HEK293 (cell line): ENCODE results near the gene DAGLB.

ENCODE experiments used
- GLI4 ChIP-seq: fragments of 450-650 bp; formaldehyde crosslinking; IDR thresholded peaks from 2 replicates; pipeline ENCODE4 v1.5.1; 2016; ENCODE audit warnings: missing biosample characterization, missing genetic modification characterization
- KLF17 ChIP-seq: fragments of 450-650 bp; formaldehyde crosslinking; IDR thresholded peaks from 2 replicates; pipeline ENCODE4 v1.5.1; 2016; ENCODE audit warnings: missing biosample characterization, missing genetic modification characterization
- OSR2 ChIP-seq: fragments of 450-650 bp; formaldehyde crosslinking; IDR thresholded peaks from 2 replicates; pipeline ENCODE4 v1.5.1; 2016; ENCODE audit warnings: missing biosample characterization, missing genetic modification characterization
- SETDB1 ChIP-seq: IDR thresholded peaks from one replicate; pipeline ENCODE4 v1.6.1; 2017; ENCODE audit warnings: mild to moderate bottlenecking, low read length, moderate library complexity, mixed read lengths; ENCODE audit not compliant: insufficient read length
- TRIM28 ChIP-seq: IDR thresholded peaks from 2 replicates; pipeline ENCODE4 v1.6.1; 2011; ENCODE audit warnings: low read length, control low read depth, borderline replicate concordance
- ZBTB11 ChIP-seq: fragments of 450-650 bp; formaldehyde crosslinking; conservative IDR thresholded peaks from 2 replicates; pipeline ENCODE4 v1.5.1; 2016; ENCODE audit warnings: low read depth, missing biosample characterization, missing genetic modification characterization
- ZBTB7A ChIP-seq: fragments of 450-650 bp; formaldehyde crosslinking; IDR thresholded peaks from 2 replicates; pipeline ENCODE4 v1.5.1; 2016; ENCODE audit warnings: low read depth, missing biosample characterization, missing genetic modification characterization
- ZFP37 ChIP-seq: fragments of 450-650 bp; formaldehyde crosslinking; IDR thresholded peaks from 2 replicates; pipeline ENCODE4 v1.5.1; 2016; ENCODE audit warnings: missing biosample characterization, missing genetic modification characterization
- ZFP69B ChIP-seq: fragments of 450-650 bp; formaldehyde crosslinking; IDR thresholded peaks from 2 replicates; pipeline ENCODE4 v1.5.1; 2016; ENCODE audit warnings: missing biosample characterization, missing genetic modification characterization
- ZNF121 ChIP-seq: fragments of 450-650 bp; formaldehyde crosslinking; IDR thresholded peaks from 2 replicates; pipeline ENCODE4 v1.5.1; 2016; ENCODE audit warnings: missing biosample characterization, missing genetic modification characterization
- ZNF214 ChIP-seq: fragments of 450-650 bp; formaldehyde crosslinking; IDR thresholded peaks from 2 replicates; pipeline ENCODE4 v1.5.1; 2017; ENCODE audit warnings: missing biosample characterization, mild to moderate bottlenecking, missing genetic modification characterization, borderline replicate concordance
- ZNF221 ChIP-seq: fragments of 450-650 bp; formaldehyde crosslinking; IDR thresholded peaks from 2 replicates; pipeline ENCODE4 v1.5.1; 2017; ENCODE audit warnings: missing biosample characterization, missing genetic modification characterization, borderline replicate concordance
- ZNF248 ChIP-seq: fragments of 450-650 bp; formaldehyde crosslinking; IDR thresholded peaks from 2 replicates; pipeline ENCODE4 v1.5.1; 2017; ENCODE audit warnings: missing biosample characterization, missing genetic modification characterization
- ZNF266 ChIP-seq: fragments of 450-650 bp; formaldehyde crosslinking; IDR thresholded peaks from 2 replicates; pipeline ENCODE4 v1.5.1; 2016; ENCODE audit warnings: missing biosample characterization, missing genetic modification characterization, low read depth
- ZNF292 ChIP-seq: fragments of 450-650 bp; formaldehyde crosslinking; IDR thresholded peaks from 2 replicates; pipeline ENCODE4 v1.5.1; 2016; ENCODE audit warnings: low read depth, missing biosample characterization, missing genetic modification characterization, borderline replicate concordance
- ZNF335 ChIP-seq: fragments of 450-650 bp; formaldehyde crosslinking; conservative IDR thresholded peaks from 2 replicates; pipeline ENCODE4 v1.5.1; 2016; ENCODE audit warnings: missing biosample characterization, missing genetic modification characterization
- ZNF354C ChIP-seq: fragments of 450-650 bp; formaldehyde crosslinking; IDR thresholded peaks from 2 replicates; pipeline ENCODE4 v1.5.1; 2016; ENCODE audit warnings: missing biosample characterization, missing genetic modification characterization, low read depth, borderline replicate concordance
- ZNF366 ChIP-seq: fragments of 450-650 bp; formaldehyde crosslinking; conservative IDR thresholded peaks from 2 replicates; pipeline ENCODE4 v1.5.1; 2016; ENCODE audit warnings: missing biosample characterization, missing genetic modification characterization
- ZNF37A ChIP-seq: fragments of 450-650 bp; IDR thresholded peaks from 2 replicates; pipeline ENCODE4 v1.5.1; 2018; ENCODE audit warnings: missing biosample characterization, missing genetic modification characterization
- ZNF404 ChIP-seq: fragments of 450-650 bp; formaldehyde crosslinking; IDR thresholded peaks from 2 replicates; pipeline ENCODE4 v1.5.1; 2017; ENCODE audit warnings: missing biosample characterization, missing genetic modification characterization
- ZNF416 ChIP-seq: fragments of 450-650 bp; formaldehyde crosslinking; IDR thresholded peaks from 2 replicates; pipeline ENCODE4 v1.5.1; 2016; ENCODE audit warnings: missing biosample characterization, missing genetic modification characterization
- ZNF48 ChIP-seq: fragments of 450-650 bp; formaldehyde crosslinking; IDR thresholded peaks from 2 replicates; pipeline ENCODE4 v1.5.1; 2016; ENCODE audit warnings: missing biosample characterization, missing genetic modification characterization
- ZNF501 ChIP-seq: fragments of 450-650 bp; formaldehyde crosslinking; IDR thresholded peaks from 2 replicates; pipeline ENCODE4 v1.5.1; 2016; ENCODE audit warnings: missing biosample characterization, missing genetic modification characterization
- ZNF514 ChIP-seq: fragments of 450-650 bp; formaldehyde crosslinking; IDR thresholded peaks from 2 replicates; pipeline ENCODE4 v1.5.1; 2016; ENCODE audit warnings: missing biosample characterization, missing genetic modification characterization
- ZNF558 ChIP-seq: fragments of 450-650 bp; formaldehyde crosslinking; IDR thresholded peaks from 2 replicates; pipeline ENCODE4 v1.5.1; 2016; ENCODE audit warnings: missing biosample characterization, missing genetic modification characterization
- ZNF624 ChIP-seq: fragments of 450-650 bp; formaldehyde crosslinking; IDR thresholded peaks from 2 replicates; pipeline ENCODE4 v1.5.1; 2017; ENCODE audit warnings: missing biosample characterization, missing genetic modification characterization
- ZNF626 ChIP-seq: fragments of 450-650 bp; sonication (Bioruptor Pico); formaldehyde crosslinking; IDR thresholded peaks from 2 replicates; pipeline ENCODE4 v1.5.1; 2018; ENCODE audit warnings: missing biosample characterization, missing genetic modification characterization, inconsistent platforms
- ZNF654 ChIP-seq: fragments of 450-650 bp; formaldehyde crosslinking; IDR thresholded peaks from 2 replicates; pipeline ENCODE4 v1.5.1; 2016; ENCODE audit warnings: low read depth, missing biosample characterization, missing genetic modification characterization
- ZXDB ChIP-seq: fragments of 450-650 bp; formaldehyde crosslinking; IDR thresholded peaks from 2 replicates; pipeline ENCODE4 v1.5.1; 2016; ENCODE audit warnings: missing biosample characterization, missing genetic modification characterization
- TF ChIP-seq, protein P1 (sequence below): fragments of 450-650 bp; formaldehyde crosslinking; conservative IDR thresholded peaks from 2 replicates; pipeline ENCODE4 v1.5.1; 2016; ENCODE audit warnings: low read depth, missing biosample characterization, missing genetic modification characterization
- TF ChIP-seq, protein P2 (sequence below): fragments of 450-650 bp; formaldehyde crosslinking; IDR thresholded peaks from 2 replicates; pipeline ENCODE4 v1.5.1; 2017; ENCODE audit warnings: missing biosample characterization, mild to moderate bottlenecking, missing genetic modification characterization, moderate library complexity

Gene DAGLB

GRCh38 chr7:6446838-6447580 is 745 bp downstream of the DAGLB start (continued):
- TF ChIP-seq ZNF626 (tag by site-specific recombination) (no peak), ZNF366 (tag by site-specific recombination) (peak; percentile 70), ZNF292 (tag by site-specific recombination) (no peak), ZNF514 (no peak), ZNF354C (tag by site-specific recombination) (no peak), ZNF624 (no peak), ZBTB7A (tag by site-specific recombination) (no peak), GLI4 (tag by site-specific recombination) (no peak), ZXDB (tag by site-specific recombination) (no peak), OSR2 (tag by site-specific recombination) (no peak), ZFP37 (tag by site-specific recombination) (0 out of 2 replicates have a peak, but pooled peaks have one; percentile 18), ZFP69B (tag by site-specific recombination) (no peak), ZNF248 (tag by site-specific recombination) (no peak), ZNF501 (tag by site-specific recombination) (0 out of 2 replicates have a peak, but pooled peaks have one; percentile 19), ZNF221 (tag by site-specific recombination) (no peak), ZNF558 (tag by site-specific recombination) (peak; percentile 11; the same call in 1 of the 2 replicates), ZNF335 (tag by site-specific recombination) (peak; percentile 14; the same call in 1 of the 2 replicates), ZBTB11 (tag by site-specific recombination) (0 out of 2 replicates have a peak, but pooled peaks have one; percentile 19), ZNF404 (no peak), ZNF48 (tag by site-specific recombination) (no peak), KLF17 (tag by site-specific recombination) (no peak), ZNF37A (tag by site-specific recombination) (no peak), ZNF416 (tag by site-specific recombination) (no peak), ZNF214 (tag by site-specific recombination) (no peak), TRIM28 (no peak), SETDB1 (no peak), ZNF266 (tag by site-specific recombination) (no peak), ZNF654 (tag by site-specific recombination) (no peak), ZNF121 (tag by site-specific recombination) (peak; percentile 100)
- TF ChIP-seq, protein P1, sequence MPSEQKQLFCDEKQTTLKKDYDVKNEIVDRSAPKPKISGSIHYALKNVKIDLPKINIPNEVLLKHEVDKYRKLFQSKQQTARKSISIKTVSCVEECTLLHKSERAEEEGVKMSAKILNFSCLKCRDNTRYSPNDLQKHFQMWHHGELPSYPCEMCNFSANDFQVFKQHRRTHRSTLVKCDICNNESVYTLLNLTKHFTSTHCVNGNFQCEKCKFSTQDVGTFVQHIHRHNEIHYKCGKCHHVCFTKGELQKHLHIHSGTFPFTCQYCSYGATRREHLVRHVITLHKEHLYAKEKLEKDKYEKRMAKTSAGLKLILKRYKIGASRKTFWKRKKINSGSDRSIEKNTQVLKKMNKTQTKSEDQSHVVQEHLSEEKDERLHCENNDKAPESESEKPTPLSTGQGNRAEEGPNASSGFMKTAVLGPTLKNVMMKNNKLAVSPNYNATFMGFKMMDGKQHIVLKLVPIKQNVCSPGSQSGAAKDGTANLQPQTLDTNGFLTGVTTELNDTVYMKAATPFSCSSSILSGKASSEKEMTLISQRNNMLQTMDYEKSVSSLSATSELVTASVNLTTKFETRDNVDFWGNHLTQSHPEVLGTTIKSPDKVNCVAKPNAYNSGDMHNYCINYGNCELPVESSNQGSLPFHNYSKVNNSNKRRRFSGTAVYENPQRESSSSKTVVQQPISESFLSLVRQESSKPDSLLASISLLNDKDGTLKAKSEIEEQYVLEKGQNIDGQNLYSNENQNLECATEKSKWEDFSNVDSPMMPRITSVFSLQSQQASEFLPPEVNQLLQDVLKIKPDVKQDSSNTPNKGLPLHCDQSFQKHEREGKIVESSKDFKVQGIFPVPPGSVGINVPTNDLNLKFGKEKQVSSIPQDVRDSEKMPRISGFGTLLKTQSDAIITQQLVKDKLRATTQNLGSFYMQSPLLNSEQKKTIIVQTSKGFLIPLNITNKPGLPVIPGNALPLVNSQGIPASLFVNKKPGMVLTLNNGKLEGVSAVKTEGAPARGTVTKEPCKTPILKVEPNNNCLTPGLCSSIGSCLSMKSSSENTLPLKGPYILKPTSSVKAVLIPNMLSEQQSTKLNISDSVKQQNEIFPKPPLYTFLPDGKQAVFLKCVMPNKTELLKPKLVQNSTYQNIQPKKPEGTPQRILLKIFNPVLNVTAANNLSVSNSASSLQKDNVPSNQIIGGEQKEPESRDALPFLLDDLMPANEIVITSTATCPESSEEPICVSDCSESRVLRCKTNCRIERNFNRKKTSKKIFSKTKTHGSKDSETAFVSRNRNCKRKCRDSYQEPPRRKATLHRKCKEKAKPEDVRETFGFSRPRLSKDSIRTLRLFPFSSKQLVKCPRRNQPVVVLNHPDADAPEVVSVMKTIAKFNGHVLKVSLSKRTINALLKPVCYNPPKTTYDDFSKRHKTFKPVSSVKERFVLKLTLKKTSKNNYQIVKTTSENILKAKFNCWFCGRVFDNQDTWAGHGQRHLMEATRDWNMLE (tag by site-specific recombination), result no peak
- TF ChIP-seq, protein P2, sequence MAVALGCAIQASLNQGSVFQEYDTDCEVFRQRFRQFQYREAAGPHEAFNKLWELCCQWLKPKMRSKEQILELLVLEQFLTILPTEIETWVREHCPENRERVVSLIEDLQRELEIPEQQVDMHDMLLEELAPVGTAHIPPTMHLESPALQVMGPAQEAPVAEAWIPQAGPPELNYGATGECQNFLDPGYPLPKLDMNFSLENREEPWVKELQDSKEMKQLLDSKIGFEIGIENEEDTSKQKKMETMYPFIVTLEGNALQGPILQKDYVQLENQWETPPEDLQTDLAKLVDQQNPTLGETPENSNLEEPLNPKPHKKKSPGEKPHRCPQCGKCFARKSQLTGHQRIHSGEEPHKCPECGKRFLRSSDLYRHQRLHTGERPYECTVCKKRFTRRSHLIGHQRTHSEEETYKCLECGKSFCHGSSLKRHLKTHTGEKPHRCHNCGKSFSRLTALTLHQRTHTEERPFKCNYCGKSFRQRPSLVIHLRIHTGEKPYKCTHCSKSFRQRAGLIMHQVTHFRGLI (tag by site-specific recombination), result no peak
